WTC11 (cell line): ENCODE data around the gene ATP2C1.

ENCODE experiments used
- AFF4 ChIP-seq: sonication (generic); formaldehyde crosslinking; IDR thresholded peaks from 2 replicates; pipeline ENCODE4 v1.8.1; 2023; ENCODE audit warnings: mild to moderate bottlenecking, missing genetic modification reagents, borderline replicate concordance
- CREB1 ChIP-seq: sonication (generic); formaldehyde crosslinking; IDR thresholded peaks from 2 replicates; pipeline ENCODE4 v1.8.0; 2023; ENCODE audit warnings: mild to moderate bottlenecking, missing genetic modification reagents
- CTCF ChIP-seq: fragments of 200-600 bp; IDR thresholded peaks from 2 replicates; pipeline ENCODE4 v1.8.0; 2022; ENCODE audit warnings: antibody characterized with exemption
- E2F5 ChIP-seq: sonication (generic); formaldehyde crosslinking; IDR thresholded peaks from 2 replicates; pipeline ENCODE4 v1.8.1; 2022; ENCODE audit warnings: mild to moderate bottlenecking, moderate library complexity, missing genetic modification reagents
- ETV6 ChIP-seq: sonication (generic); formaldehyde crosslinking; IDR thresholded peaks from 2 replicates; pipeline ENCODE4 v1.8.1; 2022; ENCODE audit warnings: mild to moderate bottlenecking, missing genetic modification reagents
- IRF1 ChIP-seq: sonication (generic); formaldehyde crosslinking; IDR thresholded peaks from 2 replicates; pipeline ENCODE4 v1.8.0; 2023; ENCODE audit warnings: missing genetic modification reagents
- MAX ChIP-seq: sonication (generic); formaldehyde crosslinking; IDR thresholded peaks from 2 replicates; pipeline ENCODE4 v1.8.0; 2022; ENCODE audit warnings: mild to moderate bottlenecking, missing genetic modification reagents
- ZNF532 ChIP-seq: fragments of 250-450 bp; sonication (Bioruptor Pico); IDR thresholded peaks from 2 replicates; pipeline ENCODE4 v1.9.0; 2021; ENCODE audit warnings: mild to moderate bottlenecking, borderline replicate concordance

GRCh38 chr3:130960139-130960795 lies 66.4 kb downstream of the ATP2C1 start:
- TF ChIP-seq AFF4 (CRISPR knock-in tag), result no peak
- no peak for TF ChIP-seq ETV6 (CRISPR knock-in tag)
- no peak for TF ChIP-seq CTCF
- no peak for TF ChIP-seq E2F5 (CRISPR knock-in tag)
- TF ChIP-seq IRF1 (CRISPR knock-in tag), result no peak
- TF ChIP-seq ZNF532 (CRISPR knock-in tag), result no peak
- TF ChIP-seq MAX (CRISPR knock-in tag), result no peak
- no peak for TF ChIP-seq CREB1
